AG04450 (cell line): ENCODE data around the gene NCKAP1. TPM values are rescaled to one million over a fixed set of nuclear protein-coding genes. Genes with fewer than 3 reads are reported as not detected.
"Not testable (repeated sequence)": the region's sequence is repeated elsewhere in the genome, so short reads cannot be mapped to it uniquely, and the experiment has no call there.

Experiments
- CTCF ChIA-PET: fragments of 300-600, 350-600 bp; formaldehyde crosslinking; extraction: SDS; loops from one replicate; lab custom pipeline; 2022; ENCODE audit warnings: antibody characterized with exemption, inconsistent platforms; lab: Charles Lee
- POLR2A ChIA-PET: fragments of 350-600 bp; formaldehyde crosslinking; extraction: SDS; loops from one replicate; lab custom pipeline; 2021; ENCODE audit warnings: antibody characterized with exemption, inconsistent platforms; lab: Yijun Ruan, JAX
- DNase-seq: peaks from one replicate; pipeline ENCODE4 v3.0.0-alpha.2; 2011; ENCODE audit warnings: low read depth, low spot score
- H3K27ac ChIP-seq: one replicate; pipeline ENCODE4 v1.5.1; 2012; ENCODE audit warnings: low read depth, low read length, control low read depth
- H3K27me3 ChIP-seq: one replicate; pipeline ENCODE4 v1.6.0; 2012; ENCODE audit warnings: low read length; ENCODE audit not compliant: control insufficient read depth, insufficient read depth
- H3K4me3 ChIP-seq: 2 replicates; pipeline ENCODE4 v1.5.1; 2011; ENCODE audit warnings: mild to moderate bottlenecking, low read depth, low read length, control low read depth
- H3K9me3 ChIP-seq: 2 replicates; pipeline ENCODE4 v1.5.1; 2012; ENCODE audit warnings: low read length; ENCODE audit not compliant: control insufficient read depth, insufficient read depth
- CTCF ChIP-seq: IDR thresholded peaks from 2 replicates; pipeline ENCODE4 v1.5.1; 2011; ENCODE audit warnings: low read depth, low read length, control low read depth, inconsistent platforms
- polyA plus RNA-seq: library from polyadenylated mRNA; depleted of rRNA; stranded (reverse); fragments of >200 nt; gene quantifications from 2 replicates; pipeline ENCODE4 v1.2.3, GENCODE V29; 2011

The NCKAP1 gene
- polyA plus RNA-seq, 1 experiment: 182 TPM

GRCh38 chr2:182999348-183000028, 38.8 kb downstream of the NCKAP1 start:
- Histone ChIP-seq H3K27me3 (no peaks in the 10 kb centered on the region), H3K9me3 (no peaks in the 10 kb centered on the region), H3K27ac (no peak overlapping the region), H3K4me3 (no peak overlapping the region)
- ChIA-PET POLR2A (no interaction called here), CTCF (interaction anchor here (1.0 to 1.1 kb wide), 2 partner anchors 19 to 237 kb away, joined by 4 to 5 read pairs; no protein-coding TSS in a partner anchor)
- DNase-seq: no peak
- TF ChIP-seq CTCF: no peak

GRCh38 chr2:182994228-182994912, 43.9 kb downstream of the NCKAP1 start:
- ChIA-PET POLR2A (no interaction called here), CTCF (interaction anchor here (0.6 to 0.7 kb wide), 2 partner anchors 66 to 232 kb away, joined by 3 to 4 read pairs; no protein-coding TSS in a partner anchor)
- no peaks in the 10 kb centered on the region for H3K9me3 ChIP-seq
- no peaks in the 10 kb centered on the region for H3K27me3 ChIP-seq
- no peak overlapping the region for H3K4me3 ChIP-seq
- TF ChIP-seq CTCF: no peak
- no peak overlapping the region for H3K27ac ChIP-seq
- DNase-seq: no peak

GRCh38 chr2:182982941-182983340, 55.3 kb downstream of the NCKAP1 start:
- H3K9me3 ChIP-seq: no peaks in the 10 kb centered on the region
- TF ChIP-seq CTCF: no peak
- no peak overlapping the region for H3K27ac ChIP-seq
- no peaks in the 10 kb centered on the region for H3K27me3 ChIP-seq
- CTCF ChIA-PET: no interaction called here
- H3K4me3 ChIP-seq: no peak overlapping the region
- DNase-seq: no peak
- POLR2A ChIA-PET: no interaction called here

GRCh38 chr2:182981475-182981874, 56.8 kb downstream of the NCKAP1 start:
- H3K9me3 ChIP-seq, H3K27me3 ChIP-seq, DNase-seq, H3K4me3 ChIP-seq, H3K27ac ChIP-seq, POLR2A ChIA-PET: not testable (repeated sequence)
- CTCF ChIA-PET: interaction anchor here (0.7 to 5.9 kb wide), 9 partner anchors 8 to 217 kb away, joined by 3 to 99 read pairs (median 8); no protein-coding TSS in a partner anchor

GRCh38 chr2:182980652-182981051, 57.6 kb downstream of the NCKAP1 start:
- ChIA-PET CTCF (interaction anchor here (0.7 to 5.9 kb wide), 34 partner anchors 9 to 795 kb away, joined by 3 to 99 read pairs (median 4); no protein-coding TSS in a partner anchor), POLR2A (no interaction called here)
- Histone ChIP-seq H3K27ac (no peak overlapping the region), H3K27me3 (no peaks in the 10 kb centered on the region), H3K9me3 (no peaks in the 10 kb centered on the region), H3K4me3 (no peak overlapping the region)
- no peak for TF ChIP-seq CTCF
- DNase-seq: no peak
